K562 (cell line): Measurements from ENCODE around the gene HLA-DOB.

Experiments
- RAD21 ChIP-seq, 2 experiments: fragments of 250-450 bp in 1 of 2; fragments of 450-650 bp in 1 of 2; sonication (Bioruptor Pico) in 1 of 2; formaldehyde crosslinking in 1 of 2; IDR thresholded peaks in 1 of 2; conservative IDR thresholded peaks in 1 of 2; 2 replicates each; pipeline versions ENCODE4 v1.4.0 to v1.8.0; 2020 to 2022; ENCODE audit warnings: mild to moderate bottlenecking in 2 of 2, moderate library complexity in 1 of 2
- ZBED1 ChIP-seq: IDR thresholded peaks from 2 replicates; pipeline ENCODE4 v1.6.1; 2014

- TF ChIP-seq ZBED1 (no peak), RAD21 (CRISPR knock-in tag; conservative IDR thresholded peaks at IDR 0.05 in 1 of 2, IDR thresholded peaks at IDR 0.05 in 1 of 2) (no peak)
Measured at GRCh38 chr6:32799740-32800139, 17.1 kb downstream of the HLA-DOB start.
